ENCODE results near the gene AK3. TPM values are rescaled to one million over a fixed set of nuclear protein-coding genes. Genes with fewer than 3 reads are reported as not detected.

The AK3 gene
- total and polyA plus RNA-seq, 7 donors: 47.5 to 183 (median 111) TPM

DNA sequence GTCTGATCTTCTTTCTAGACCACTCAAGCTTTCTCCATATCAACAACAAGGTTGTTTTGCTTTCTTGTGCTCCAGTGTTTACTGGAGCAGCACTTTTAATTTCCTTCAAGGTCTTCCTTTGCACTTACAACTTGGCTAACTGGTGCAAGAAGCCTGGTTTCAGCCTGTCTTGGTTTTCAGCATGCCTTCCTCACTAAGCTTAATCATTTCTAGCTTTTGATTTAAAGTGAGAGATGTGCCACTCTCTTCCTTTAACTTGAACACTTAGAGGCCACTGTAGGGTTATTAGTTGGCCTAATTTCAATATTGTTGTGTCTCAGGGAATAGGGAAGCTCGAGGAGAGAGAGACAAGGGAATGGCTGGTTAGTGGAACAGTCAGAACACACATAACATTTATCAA lies 13.4 kb downstream of the AK3 start:
- Histone ChIP-seq H3K4me1 (no peaks in the 10 kb centered on the region), H3K4me3 (no peak overlapping the region), H3K9me3 (no peaks in the 10 kb centered on the region), H3K27ac (no peak overlapping the region), H3K27me3 (ENCODE audit: insufficient read depth in 3 of 3, low read length in 2 of 3) (no peaks in the 10 kb centered on the region), H3K36me3 (ENCODE audit: insufficient read depth in 1 of 2, low read depth in 1 of 2) (peaks cover 0 to 11% of the 10 kb centered on the region in 2 donors)
- ATAC-seq (no peak), DNase-seq (no peak)
- no peak for TF ChIP-seq CTCF (IDR thresholded peaks at IDR 0.05)
- WGBS, 3 donors: 46 to 59% (median 53%) methylated on average over 1 of the region's 1 CpG
- intact Hi-C loops (cut with DNase I): loop anchor here in 1 of 2 donors (5.0 kb wide), 1 partner anchor 35 kb away; no protein-coding TSS in a partner anchor

GRCh38 chr9:4725706-4726442 lies 15.1 kb downstream of the AK3 start:
- WGBS, 3 donors: 84 to 91% (median 86%) methylated on average over 7 of the region's 7 CpGs
- DNase-seq (no peak), ATAC-seq (no peak)
- Histone ChIP-seq H3K27ac (no peak overlapping the region), H3K36me3 (ENCODE audit: insufficient read depth in 1 of 2, low read depth in 1 of 2) (peaks cover 0 to 28% of the 10 kb centered on the region in 2 donors), H3K4me3 (no peak overlapping the region), H3K27me3 (ENCODE audit: insufficient read depth in 3 of 3, low read length in 2 of 3) (no peaks in the 10 kb centered on the region), H3K9me3 (no peaks in the 10 kb centered on the region), H3K4me1 (no peaks in the 10 kb centered on the region)
- intact Hi-C loops (cut with DNase I): loop anchor here in 1 of 2 donors (5.0 kb wide), 1 partner anchor 34 kb away; no protein-coding TSS in a partner anchor
- no peak for TF ChIP-seq CTCF (IDR thresholded peaks at IDR 0.05)

- DNase-seq: no peak
- H3K4me1 ChIP-seq: peaks cover 7% of the 10 kb centered on the region
- H3K27ac ChIP-seq: no peak overlapping the region
- intact Hi-C loops (cut with DNase I): no loop called here
- 81 to 97% (median 97%) methylated on average over 4 of the region's 4 CpGs for WGBS, 3 donors
- TF ChIP-seq CTCF (IDR thresholded peaks at IDR 0.05): no peak
- H3K36me3 ChIP-seq (ENCODE audit: insufficient read depth in 1 of 2, low read depth in 1 of 2): peaks cover 10 to 65% of the 10 kb centered on the region in 2 donors
- H3K27me3 ChIP-seq (ENCODE audit: insufficient read depth in 3 of 3, low read length in 2 of 3): no peaks in the 10 kb centered on the region
- no peak for ATAC-seq
- H3K9me3 ChIP-seq: no peaks in the 10 kb centered on the region
- H3K4me3 ChIP-seq: no peak overlapping the region
These were observed 19.3 kb downstream of the AK3 start for GRCh38 chr9:4721736-4722135.

DNA sequence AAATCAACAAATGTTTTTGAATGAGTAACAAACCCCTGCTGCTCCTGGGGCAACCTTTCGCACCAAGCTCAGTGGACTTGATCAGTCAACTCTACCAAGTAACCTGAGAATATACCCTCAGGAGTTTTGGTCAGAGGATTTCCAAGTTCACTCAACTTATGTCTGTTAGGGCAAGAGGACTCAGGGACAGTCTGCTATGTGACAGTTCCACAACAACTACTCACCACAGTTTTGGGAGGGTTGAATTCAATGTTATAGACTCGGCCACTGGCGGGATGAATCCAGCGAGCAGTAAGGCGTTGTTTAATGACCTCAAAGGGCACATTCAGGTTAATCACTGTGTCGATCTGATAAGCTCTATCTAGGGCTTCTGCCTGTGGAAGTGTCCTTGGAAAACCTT lies 22.1 kb downstream of the AK3 start:
- WGBS, 3 donors: 90 to 93% (median 92%) methylated on average over 6 of the region's 6 CpGs
- no peak overlapping the region for H3K27ac ChIP-seq
- ATAC-seq (no peak), DNase-seq (no peak)
- H3K27me3 ChIP-seq (ENCODE audit: insufficient read depth in 3 of 3, low read length in 2 of 3): no peaks in the 10 kb centered on the region
- no peaks in the 10 kb centered on the region for H3K9me3 ChIP-seq
- no peak for TF ChIP-seq CTCF (IDR thresholded peaks at IDR 0.05)
- intact Hi-C loops (cut with DNase I): no loop called here
- H3K4me1 ChIP-seq: peaks cover 7% of the 10 kb centered on the region
- peaks cover 10 to 71% of the 10 kb centered on the region in 2 donors for H3K36me3 ChIP-seq (ENCODE audit: insufficient read depth in 1 of 2, low read depth in 1 of 2)
- H3K4me3 ChIP-seq: no peak overlapping the region

All from psoas muscle (tissue), 8 donors.